HCT116 (cell line): ENCODE results near the gene CTU2. TPM values are rescaled to one million over a fixed set of nuclear protein-coding genes. Genes with fewer than 3 reads are reported as not detected.

Experiments
- ATAC-seq: fragments of 200-7000 bp; cut with Tn5 transposase; 2 replicates; pipeline ENCODE4 v1.9.1; 2020; ENCODE audit warnings: mild to moderate bottlenecking, moderate library complexity
- BruUV-seq: library from RNA; stranded (reverse); fragments of 400-500 nt; replicated peaks from 2 replicates; lab custom pipeline; 2021; lab: Mats Ljungman, UMichigan
- CTCF ChIA-PET: fragments of 300-600 bp; sonication (Branson Sonifier 250); formaldehyde crosslinking; loops from one replicate; lab custom pipeline; 2021; ENCODE audit warnings: antibody characterized with exemption; lab: Charles Lee
- POLR2A ChIA-PET: fragments of 300-600, 350-600 bp; sonication (Branson Sonifier 250); formaldehyde crosslinking; loops from one replicate; lab custom pipeline; 2021; ENCODE audit warnings: antibody characterized with exemption; lab: Charles Lee
- RAD21 ChIA-PET, 2 experiments: fragments of 300-600 bp; sonication (Branson Sonifier 250); formaldehyde crosslinking; loops; one replicate each; lab custom pipeline; 2023; ENCODE audit warnings: low total read pairs in 2 of 2; ENCODE audit not compliant: uncharacterized antibody in 2 of 2, unreplicated experiment in 2 of 2, low non-redundant PET in 1 of 2; lab: Charles Lee
- DNase-seq: peaks from one replicate; pipeline ENCODE4 v3.0.0-alpha.2; 2010; ENCODE audit warnings: low read depth, low spot score
- H2AFZ ChIP-seq: fragments of 200-600 bp; shearing (Covaris generic), sonication (generic); 2 replicates; pipeline ENCODE4 v1.6.1; 2017; ENCODE audit warnings: low read depth, mixed run types, mixed read lengths, antibody characterized with exemption, low read length; ENCODE audit not compliant: poor library complexity, severe bottlenecking
- H3K27ac ChIP-seq: 2 replicates; pipeline ENCODE4 v1.5.1; 2012; ENCODE audit warnings: low read depth, low read length
- H3K27me3 ChIP-seq: fragments of 200-600 bp; sonication (generic); 2 replicates; pipeline ENCODE4 v1.6.1; 2016; ENCODE audit warnings: mixed run types, low read length, mixed read lengths; ENCODE audit not compliant: insufficient read depth
- H3K36me3 ChIP-seq, 2 experiments: fragments of 200-500 bp in 1 of 2; fragments of 200-600 bp in 1 of 2; sonication (Bioruptor generic) in 1 of 2; sonication (generic) in 1 of 2; 2 replicates each; pipeline versions ENCODE4 v1.5.1 to v1.6.1; 2014 to 2016; ENCODE audit warnings: low read length in 2 of 2, inconsistent platforms in 1 of 2, mixed read lengths in 1 of 2, mixed run types in 1 of 2; ENCODE audit not compliant: insufficient read depth in 2 of 2, control insufficient read depth in 1 of 2
- H3K4me1 ChIP-seq, 2 experiments: fragments of 200-600 bp in 1 of 2; sonication (generic) in 1 of 2; 2 replicates each; pipeline versions ENCODE4 v1.5.1 to v1.6.1; 2012 to 2017; ENCODE audit warnings: low read length in 2 of 2, inconsistent platforms in 1 of 2, mild to moderate bottlenecking in 1 of 2, mixed read lengths in 1 of 2, mixed run types in 1 of 2, moderate library complexity in 1 of 2; ENCODE audit not compliant: insufficient read depth in 2 of 2, control insufficient read depth in 1 of 2
- H3K4me2 ChIP-seq: fragments of 200-600 bp; sonication (generic); 2 replicates; pipeline ENCODE4 v1.6.1; 2017; ENCODE audit warnings: mixed run types, low read length, mixed read lengths
- H3K4me3 ChIP-seq, 2 experiments: fragments of 200-600 bp in 1 of 2; sonication (generic) in 1 of 2; replicated peaks in 1 of 2; 2 replicates each; pipeline ENCODE4 v1.5.1; 2011 to 2016; ENCODE audit warnings: low read length in 2 of 2, control low read depth in 1 of 2, low read depth in 1 of 2, mild to moderate bottlenecking in 1 of 2, mixed read lengths in 1 of 2, mixed run types in 1 of 2
- H3K79me2 ChIP-seq: fragments of 200-600 bp; sonication (generic); 2 replicates; pipeline ENCODE4 v1.6.1; 2017; ENCODE audit warnings: mild to moderate bottlenecking, mixed run types, low read length, moderate library complexity, mixed read lengths; ENCODE audit not compliant: insufficient read depth
- H3K9ac ChIP-seq: fragments of 200-600 bp; sonication (generic); 2 replicates; pipeline ENCODE4 v1.6.1; 2016; ENCODE audit warnings: low read length, mixed read lengths
- H3K9me2 ChIP-seq: fragments of 200-600 bp; sonication (generic), shearing (Covaris generic); 2 replicates; pipeline ENCODE4 v1.6.1; 2017; ENCODE audit warnings: mixed run types, mild to moderate bottlenecking, moderate library complexity; ENCODE audit not compliant: insufficient read depth
- H3K9me3 ChIP-seq, 2 experiments: fragments of 200-500 bp in 1 of 2; fragments of 200-600 bp in 1 of 2; sonication (Bioruptor generic) in 1 of 2; sonication (generic) in 1 of 2; 2 replicates each; pipeline ENCODE4 v1.6.1; 2014 to 2017; ENCODE audit warnings: low read length in 2 of 2, mixed read lengths in 2 of 2, inconsistent platforms in 1 of 2, low read depth in 1 of 2, mild to moderate bottlenecking in 1 of 2, mixed run types in 1 of 2, moderate library complexity in 1 of 2; ENCODE audit not compliant: control insufficient read depth in 1 of 2, insufficient read depth in 1 of 2
- H4K20me1 ChIP-seq: fragments of 200-600 bp; sonication (generic), shearing (Covaris generic); 2 replicates; pipeline ENCODE4 v1.6.1; 2017; ENCODE audit warnings: mixed run types, mild to moderate bottlenecking, moderate library complexity; ENCODE audit not compliant: insufficient read depth
- CBX3 ChIP-seq: IDR thresholded peaks from 2 replicates; pipeline ENCODE4 v1.6.1; 2012; ENCODE audit warnings: low read depth
- CEBPB ChIP-seq: IDR thresholded peaks from 2 replicates; pipeline ENCODE4 v1.6.1; 2012; ENCODE audit warnings: low read depth
- CTCF ChIP-seq, 3 experiments: fragments of 200-600 bp in 1 of 3; sonication (generic) in 1 of 3; IDR thresholded peaks in 2 of 3; conservative IDR thresholded peaks in 1 of 3; 2 replicates each; pipeline ENCODE4 v1.5.1; 2012 to 2017; ENCODE audit warnings: low read depth in 2 of 3, low read length in 2 of 3, antibody characterized with exemption in 1 of 3, borderline replicate concordance in 1 of 3, control low read depth in 1 of 3, mild to moderate bottlenecking in 1 of 3, mixed read lengths in 1 of 3, mixed run types in 1 of 3, moderate library complexity in 1 of 3; ENCODE audit not compliant: insufficient read depth in 1 of 3
- EGR1 ChIP-seq: IDR thresholded peaks from 2 replicates; pipeline ENCODE4 v1.6.1; 2012; ENCODE audit warnings: low read depth
- EZH2 ChIP-seq: fragments of 200-600 bp; sonication (generic); IDR thresholded peaks from 2 replicates; pipeline ENCODE4 v1.6.1; 2017; ENCODE audit warnings: antibody characterized with exemption, mixed run types
- EZH2phosphoT487 ChIP-seq: fragments of 200-600 bp; IDR thresholded peaks from 2 replicates; pipeline ENCODE4 v1.6.1; 2018; ENCODE audit warnings: antibody characterized with exemption, borderline replicate concordance
- FOSL1 ChIP-seq: IDR thresholded peaks from 2 replicates; pipeline ENCODE4 v1.6.1; 2012; ENCODE audit warnings: low read depth
- POLR2AphosphoS5 ChIP-seq: IDR thresholded peaks from 2 replicates; pipeline ENCODE4 v1.6.1; 2011; ENCODE audit warnings: mild to moderate bottlenecking, low read depth, low read length, moderate library complexity
- RAD21 ChIP-seq: IDR thresholded peaks from 2 replicates; pipeline ENCODE4 v1.6.1; 2012; ENCODE audit warnings: low read depth, mild to moderate bottlenecking
- REST ChIP-seq: IDR thresholded peaks from 2 replicates; pipeline ENCODE4 v1.6.1; 2012; ENCODE audit warnings: low read depth
- SIN3A ChIP-seq: IDR thresholded peaks from 2 replicates; pipeline ENCODE4 v1.6.1; 2012; ENCODE audit warnings: low read depth
- SP1 ChIP-seq: IDR thresholded peaks from 2 replicates; pipeline ENCODE4 v1.6.1; 2012; ENCODE audit warnings: low read depth
- SRF ChIP-seq: IDR thresholded peaks from 2 replicates; pipeline ENCODE4 v1.6.1; 2012; ENCODE audit warnings: low read depth
- intact Hi-C: fragments of 100-400 bp; cut with micrococcal nuclease; formaldehyde crosslinking; loops from 2 replicates; pipeline ENCODE4 v1.10.0; 2022
- total RNA-seq: library from RNA; stranded (reverse); gene quantifications from one replicate; pipeline ENCODE4 v1.2.1, GENCODE V29; 2021; ENCODE audit not compliant: unreplicated experiment
- TF ChIP-seq, protein P1 (sequence below): IDR thresholded peaks from 2 replicates; pipeline ENCODE4 v1.6.1; 2012

CTU2 gene
- total RNA-seq, 1 experiment from 2014 or later, result 71.3 TPM

DNA sequence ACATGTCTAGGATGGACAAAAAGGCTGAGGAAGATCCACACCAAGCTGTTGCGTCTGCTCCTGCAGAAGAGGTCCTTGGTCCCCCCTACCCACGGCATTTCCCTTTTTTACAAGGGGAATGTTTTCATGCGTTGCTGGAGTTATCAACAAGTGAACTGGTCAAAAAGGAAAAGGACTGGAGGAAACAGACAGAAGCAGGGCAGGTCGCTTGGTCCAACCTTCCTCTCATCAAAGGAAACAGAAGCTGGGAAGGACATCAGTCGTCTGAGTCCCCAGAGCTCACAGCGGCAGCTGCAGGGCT lies 52.6 kb downstream of the CTU2 start:
- Histone ChIP-seq H3K4me1 (peaks cover 8 to 42% of the 10 kb centered on the region in 2 experiments; a peak in 3 of 4 replicates), H3K9me3 (no peaks in the 10 kb centered on the region), H3K4me2 (no peak overlapping the region), H3K79me2 (peaks cover 98% of the 10 kb centered on the region), H4K20me1 (peaks cover 16% of the 10 kb centered on the region; the same call in 1 of the 2 replicates), H2AFZ (no peak overlapping the region), H3K9me2 (no peaks in the 10 kb centered on the region), H3K9ac (no peak overlapping the region), H3K27ac (no peak overlapping the region), H3K4me3 (no peak overlapping the region), H3K27me3 (no peaks in the 10 kb centered on the region), H3K36me3 (peaks cover 2 to 8% of the 10 kb centered on the region in 2 experiments; a peak in 1 of 4 replicates)
- TF ChIP-seq EZH2phosphoT487, result no peak
- no peak for TF ChIP-seq EGR1
- TF ChIP-seq FOSL1, result no peak
- no peak for TF ChIP-seq CTCF (IDR thresholded peaks at IDR 0.05 in 2 of 3, conservative IDR thresholded peaks at IDR 0.05 in 1 of 3; ENCODE audit: borderline replicate concordance in 1 of 3, insufficient read depth in 1 of 3, low read depth in 2 of 3, low read length in 2 of 3)
- no peak for TF ChIP-seq CEBPB
- TF ChIP-seq CBX3, result no peak
- no peak for TF ChIP-seq EZH2
- TF ChIP-seq REST, result no peak
- TF ChIP-seq SIN3A, result no peak
- TF ChIP-seq, protein P1, sequence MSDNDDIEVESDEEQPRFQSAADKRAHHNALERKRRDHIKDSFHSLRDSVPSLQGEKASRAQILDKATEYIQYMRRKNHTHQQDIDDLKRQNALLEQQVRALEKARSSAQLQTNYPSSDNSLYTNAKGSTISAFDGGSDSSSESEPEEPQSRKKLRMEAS, result no peak
- TF ChIP-seq SP1, result no peak
- TF ChIP-seq POLR2AphosphoS5, result no peak
- no peak for TF ChIP-seq SRF
- TF ChIP-seq RAD21, result no peak
- intact Hi-C loops, result no loop called here
- no TSS peak for BruUV-seq
- no peak for ATAC-seq
- RAD21 ChIA-PET, result no interaction called here
- POLR2A ChIA-PET, result no interaction called here
- no peak for DNase-seq
- CTCF ChIA-PET, result interaction anchor here (1.0 kb wide), 1 partner anchor 13 kb away, joined by 3 read pairs; no protein-coding TSS in a partner anchor
